Measurements from ENCODE around the gene MYCN. TPM values are rescaled to one million over a fixed set of nuclear protein-coding genes. Genes with fewer than 3 reads are reported as not detected.

Gene MYCN
- total and polyA plus RNA-seq, 4 donors: 0.16 to 1.3 TPM; not detected in 2

DNA sequence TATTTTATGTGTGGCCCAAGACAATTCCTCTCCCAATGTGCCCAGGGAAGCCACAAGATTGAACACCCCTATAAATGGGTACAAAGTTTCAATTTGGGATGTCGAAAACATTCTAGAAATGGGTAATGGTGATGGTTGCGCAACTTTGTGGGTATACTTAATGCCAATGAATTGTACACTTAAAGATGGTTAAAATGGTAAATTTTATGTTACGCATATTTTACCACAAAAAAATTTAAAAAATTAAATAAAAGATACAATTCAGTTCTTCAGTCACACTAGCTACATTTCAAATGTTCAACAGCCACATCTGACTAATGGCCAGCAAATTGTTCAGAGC lies 34.9 kb downstream of the MYCN start:
- Histone ChIP-seq H3K4me1 (ENCODE audit: control insufficient read depth in 4 of 4, insufficient read depth in 4 of 4, low read length in 3 of 4) (no peaks in the 10 kb centered on the region), H3K36me3 (ENCODE audit: control insufficient read depth in 4 of 4, insufficient read depth in 3 of 4, low read depth in 1 of 4, low read length in 3 of 4) (no peaks in the 10 kb centered on the region), H3K27ac (ENCODE audit: low read depth in 1 of 2, low read length in 2 of 2) (no peak overlapping the region), H3K9ac (ENCODE audit: low read depth in 1 of 2, low read length in 2 of 2) (no peak overlapping the region), H3K4me3 (ENCODE audit: low read depth in 1 of 3, low read length in 3 of 3) (no peak overlapping the region), H3K27me3 (ENCODE audit: control insufficient read depth in 4 of 4, insufficient read depth in 4 of 4, low read length in 3 of 4) (peaks cover 0 to 3% (median 0%) of the 10 kb centered on the region in 4 donors), H3K9me3 (ENCODE audit: control insufficient read depth in 4 of 4, low read length in 3 of 4) (no peaks in the 10 kb centered on the region)
- 95% methylated on average over 3 of the region's 3 CpGs for whole genome bisulfite sequencing
- TF ChIP-seq HNF4G (IDR thresholded peaks at IDR 0.05) (no peak), FOXA2 (IDR thresholded peaks at IDR 0.05) (no peak)
- TF ChIP-seq, protein P1, sequence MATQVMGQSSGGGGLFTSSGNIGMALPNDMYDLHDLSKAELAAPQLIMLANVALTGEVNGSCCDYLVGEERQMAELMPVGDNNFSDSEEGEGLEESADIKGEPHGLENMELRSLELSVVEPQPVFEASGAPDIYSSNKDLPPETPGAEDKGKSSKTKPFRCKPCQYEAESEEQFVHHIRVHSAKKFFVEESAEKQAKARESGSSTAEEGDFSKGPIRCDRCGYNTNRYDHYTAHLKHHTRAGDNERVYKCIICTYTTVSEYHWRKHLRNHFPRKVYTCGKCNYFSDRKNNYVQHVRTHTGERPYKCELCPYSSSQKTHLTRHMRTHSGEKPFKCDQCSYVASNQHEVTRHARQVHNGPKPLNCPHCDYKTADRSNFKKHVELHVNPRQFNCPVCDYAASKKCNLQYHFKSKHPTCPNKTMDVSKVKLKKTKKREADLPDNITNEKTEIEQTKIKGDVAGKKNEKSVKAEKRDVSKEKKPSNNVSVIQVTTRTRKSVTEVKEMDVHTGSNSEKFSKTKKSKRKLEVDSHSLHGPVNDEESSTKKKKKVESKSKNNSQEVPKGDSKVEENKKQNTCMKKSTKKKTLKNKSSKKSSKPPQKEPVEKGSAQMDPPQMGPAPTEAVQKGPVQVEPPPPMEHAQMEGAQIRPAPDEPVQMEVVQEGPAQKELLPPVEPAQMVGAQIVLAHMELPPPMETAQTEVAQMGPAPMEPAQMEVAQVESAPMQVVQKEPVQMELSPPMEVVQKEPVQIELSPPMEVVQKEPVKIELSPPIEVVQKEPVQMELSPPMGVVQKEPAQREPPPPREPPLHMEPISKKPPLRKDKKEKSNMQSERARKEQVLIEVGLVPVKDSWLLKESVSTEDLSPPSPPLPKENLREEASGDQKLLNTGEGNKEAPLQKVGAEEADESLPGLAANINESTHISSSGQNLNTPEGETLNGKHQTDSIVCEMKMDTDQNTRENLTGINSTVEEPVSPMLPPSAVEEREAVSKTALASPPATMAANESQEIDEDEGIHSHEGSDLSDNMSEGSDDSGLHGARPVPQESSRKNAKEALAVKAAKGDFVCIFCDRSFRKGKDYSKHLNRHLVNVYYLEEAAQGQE (IDR thresholded peaks at IDR 0.05): no peak
- DNase-seq (ENCODE audit: low spot score): no peak

DNA sequence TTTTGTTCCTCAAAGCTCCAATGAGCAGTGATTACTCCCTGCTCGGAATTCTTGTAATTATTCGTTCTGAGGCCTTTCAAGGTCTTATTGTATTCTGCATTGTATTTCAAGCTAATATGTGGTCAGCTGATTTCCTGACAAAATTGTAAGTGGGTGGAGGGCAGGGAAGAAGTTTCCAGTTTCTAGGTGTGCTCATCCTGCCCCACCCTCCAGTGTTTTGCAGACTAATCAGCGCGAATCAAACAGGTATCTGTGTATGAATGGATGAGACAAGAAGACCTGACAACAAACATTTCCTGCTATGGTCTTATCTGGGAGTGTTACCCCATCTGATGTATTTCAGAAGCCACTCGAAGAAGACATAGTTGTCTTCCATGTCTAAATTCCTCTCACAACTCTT lies 35.3 kb downstream of the MYCN start:
- TF ChIP-seq FOXA2 (IDR thresholded peaks at IDR 0.05) (no peak), FOXA1 (IDR thresholded peaks at IDR 0.05) (no peak), HNF4G (IDR thresholded peaks at IDR 0.05) (no peak), EGR1 (IDR thresholded peaks at IDR 0.05; ENCODE audit: low read depth in 2 of 2) (no peak)
- TF ChIP-seq, protein P1 (IDR thresholded peaks at IDR 0.05): no peak
- no peak overlapping the region for H3K4me3 ChIP-seq (ENCODE audit: low read depth in 1 of 3, low read length in 3 of 3)
- 94% methylated on average over 5 of the region's 5 CpGs for WGBS
- H3K4me1 ChIP-seq (ENCODE audit: control insufficient read depth in 4 of 4, insufficient read depth in 4 of 4, low read length in 3 of 4): no peaks in the 10 kb centered on the region
- H3K9ac ChIP-seq (ENCODE audit: low read depth in 1 of 2, low read length in 2 of 2): no peak overlapping the region
- H3K27me3 ChIP-seq (ENCODE audit: control insufficient read depth in 4 of 4, insufficient read depth in 4 of 4, low read length in 3 of 4): peaks cover 0 to 5% (median 0%) of the 10 kb centered on the region in 4 donors
- H3K36me3 ChIP-seq (ENCODE audit: control insufficient read depth in 4 of 4, insufficient read depth in 3 of 4, low read depth in 1 of 4, low read length in 3 of 4): no peaks in the 10 kb centered on the region
- H3K9me3 ChIP-seq (ENCODE audit: control insufficient read depth in 4 of 4, low read length in 3 of 4): no peaks in the 10 kb centered on the region
- DNase-seq (ENCODE audit: low spot score): no peak
- no peak overlapping the region for H3K27ac ChIP-seq (ENCODE audit: low read depth in 1 of 2, low read length in 2 of 2)

DNA sequence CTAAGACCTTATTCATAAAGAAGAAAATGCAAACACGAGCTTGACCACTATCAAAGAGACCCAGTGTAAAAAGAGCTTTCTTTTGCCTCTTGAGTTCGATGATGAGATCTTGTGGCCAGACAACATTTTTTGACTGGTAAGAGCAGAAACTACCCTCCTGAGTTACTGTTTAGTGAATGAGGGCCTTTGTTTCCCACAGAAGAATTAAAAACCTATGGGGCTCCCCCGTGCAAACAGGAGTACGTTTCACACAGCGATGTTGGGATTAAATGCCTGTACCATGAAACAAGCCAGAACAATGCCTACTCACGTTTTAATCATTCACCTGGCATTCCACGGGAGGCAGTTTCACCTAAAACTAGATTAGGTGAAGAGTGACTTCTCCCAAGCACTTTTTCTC lies 36.0 kb downstream of the MYCN start:
- WGBS: 85% methylated on average over 7 of the region's 7 CpGs
- DNase-seq (ENCODE audit: low spot score): no peak
- Histone ChIP-seq H3K9me3 (ENCODE audit: control insufficient read depth in 4 of 4, low read length in 3 of 4) (no peaks in the 10 kb centered on the region), H3K4me3 (ENCODE audit: low read depth in 1 of 3, low read length in 3 of 3) (no peak overlapping the region), H3K36me3 (ENCODE audit: control insufficient read depth in 4 of 4, insufficient read depth in 3 of 4, low read depth in 1 of 4, low read length in 3 of 4) (no peaks in the 10 kb centered on the region), H3K27me3 (ENCODE audit: control insufficient read depth in 4 of 4, insufficient read depth in 4 of 4, low read length in 3 of 4) (peaks cover 0 to 4% (median 0%) of the 10 kb centered on the region in 4 donors), H3K4me1 (ENCODE audit: control insufficient read depth in 4 of 4, insufficient read depth in 4 of 4, low read length in 3 of 4) (no peaks in the 10 kb centered on the region), H3K9ac (ENCODE audit: low read depth in 1 of 2, low read length in 2 of 2) (no peak overlapping the region), H3K27ac (ENCODE audit: low read depth in 1 of 2, low read length in 2 of 2) (no peak overlapping the region)
- no peak for TF ChIP-seq EGR1 (IDR thresholded peaks at IDR 0.05; ENCODE audit: low read depth in 2 of 2)
- TF ChIP-seq, protein P2, sequence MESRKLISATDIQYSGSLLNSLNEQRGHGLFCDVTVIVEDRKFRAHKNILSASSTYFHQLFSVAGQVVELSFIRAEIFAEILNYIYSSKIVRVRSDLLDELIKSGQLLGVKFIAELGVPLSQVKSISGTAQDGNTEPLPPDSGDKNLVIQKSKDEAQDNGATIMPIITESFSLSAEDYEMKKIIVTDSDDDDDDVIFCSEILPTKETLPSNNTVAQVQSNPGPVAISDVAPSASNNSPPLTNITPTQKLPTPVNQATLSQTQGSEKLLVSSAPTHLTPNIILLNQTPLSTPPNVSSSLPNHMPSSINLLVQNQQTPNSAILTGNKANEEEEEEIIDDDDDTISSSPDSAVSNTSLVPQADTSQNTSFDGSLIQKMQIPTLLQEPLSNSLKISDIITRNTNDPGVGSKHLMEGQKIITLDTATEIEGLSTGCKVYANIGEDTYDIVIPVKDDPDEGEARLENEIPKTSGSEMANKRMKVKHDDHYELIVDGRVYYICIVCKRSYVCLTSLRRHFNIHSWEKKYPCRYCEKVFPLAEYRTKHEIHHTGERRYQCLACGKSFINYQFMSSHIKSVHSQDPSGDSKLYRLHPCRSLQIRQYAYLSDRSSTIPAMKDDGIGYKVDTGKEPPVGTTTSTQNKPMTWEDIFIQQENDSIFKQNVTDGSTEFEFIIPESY (IDR thresholded peaks at IDR 0.05): no peak
- no peak for TF ChIP-seq RAD21 (IDR thresholded peaks at IDR 0.05)
- no peak for TF ChIP-seq NR2F2 (IDR thresholded peaks at IDR 0.05)
- TF ChIP-seq SP1 (IDR thresholded peaks at IDR 0.05): no peak
